ENCODE data around the gene TBPL2.

- TF ChIP-seq, protein P1, sequence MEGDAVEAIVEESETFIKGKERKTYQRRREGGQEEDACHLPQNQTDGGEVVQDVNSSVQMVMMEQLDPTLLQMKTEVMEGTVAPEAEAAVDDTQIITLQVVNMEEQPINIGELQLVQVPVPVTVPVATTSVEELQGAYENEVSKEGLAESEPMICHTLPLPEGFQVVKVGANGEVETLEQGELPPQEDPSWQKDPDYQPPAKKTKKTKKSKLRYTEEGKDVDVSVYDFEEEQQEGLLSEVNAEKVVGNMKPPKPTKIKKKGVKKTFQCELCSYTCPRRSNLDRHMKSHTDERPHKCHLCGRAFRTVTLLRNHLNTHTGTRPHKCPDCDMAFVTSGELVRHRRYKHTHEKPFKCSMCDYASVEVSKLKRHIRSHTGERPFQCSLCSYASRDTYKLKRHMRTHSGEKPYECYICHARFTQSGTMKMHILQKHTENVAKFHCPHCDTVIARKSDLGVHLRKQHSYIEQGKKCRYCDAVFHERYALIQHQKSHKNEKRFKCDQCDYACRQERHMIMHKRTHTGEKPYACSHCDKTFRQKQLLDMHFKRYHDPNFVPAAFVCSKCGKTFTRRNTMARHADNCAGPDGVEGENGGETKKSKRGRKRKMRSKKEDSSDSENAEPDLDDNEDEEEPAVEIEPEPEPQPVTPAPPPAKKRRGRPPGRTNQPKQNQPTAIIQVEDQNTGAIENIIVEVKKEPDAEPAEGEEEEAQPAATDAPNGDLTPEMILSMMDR (IDR thresholded peaks at IDR 0.05; ENCODE audit: low read depth, low read length, poor library complexity, severe bottlenecking), result no peak
- TF ChIP-seq EZH2phosphoT487 (IDR thresholded peaks at IDR 0.05; ENCODE audit: borderline replicate concordance, low read length), result no peak
Observed at GRCh38 chr14:55450124-55450523, 9.7 kb upstream of the TBPL2 start.
